SKM-1 (cell line): ENCODE measurements around the gene ZNF638.

Experiments used
- DNase-seq: peaks from one replicate; lab custom pipeline; 2025; ENCODE audit not compliant: unreplicated experiment; lab: John Stamatoyannopoulos, UW

The ZNF638 gene

DNA sequence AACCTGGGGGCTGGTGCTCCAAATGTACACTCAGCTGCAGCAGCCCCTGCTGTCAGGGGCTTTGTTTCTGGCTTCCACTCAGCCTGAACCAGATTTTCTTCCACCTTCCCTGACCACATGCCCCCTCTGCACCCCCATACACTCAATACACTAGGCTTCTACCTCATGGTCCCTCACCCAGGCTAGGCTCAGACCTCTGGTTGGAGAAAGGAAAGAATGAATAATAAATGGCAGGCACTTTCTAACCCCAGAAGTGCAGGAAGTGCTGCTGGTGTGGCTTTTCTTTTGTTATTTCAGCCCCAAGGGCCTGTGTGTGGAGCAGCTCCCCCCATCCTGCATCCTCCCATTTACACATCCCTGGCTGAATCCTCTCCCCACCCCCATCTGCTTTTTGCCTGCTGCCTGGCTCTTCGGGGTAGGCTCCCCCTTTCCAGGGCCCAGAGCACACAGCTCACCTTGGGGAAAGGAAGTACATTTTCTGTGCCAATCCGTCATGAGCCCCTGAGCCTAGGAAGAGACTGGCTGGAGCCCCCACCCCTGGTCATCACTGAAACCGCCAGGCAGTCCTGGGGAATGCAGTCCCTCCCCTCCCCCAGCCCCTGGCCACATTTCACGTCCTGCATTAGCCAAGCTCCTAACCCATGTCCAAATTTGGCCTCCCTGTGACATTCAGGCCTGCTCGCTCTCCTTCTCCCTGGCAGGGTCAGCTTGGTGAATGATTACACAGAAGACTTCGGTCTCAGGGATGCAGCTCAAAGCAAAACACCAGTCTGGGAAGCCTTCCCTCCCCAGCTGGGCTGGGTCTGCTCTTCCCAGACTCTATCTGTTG, 124.4 kb downstream of the ZNF638 start:
- DNase-seq = peak; percentile 17

DNA sequence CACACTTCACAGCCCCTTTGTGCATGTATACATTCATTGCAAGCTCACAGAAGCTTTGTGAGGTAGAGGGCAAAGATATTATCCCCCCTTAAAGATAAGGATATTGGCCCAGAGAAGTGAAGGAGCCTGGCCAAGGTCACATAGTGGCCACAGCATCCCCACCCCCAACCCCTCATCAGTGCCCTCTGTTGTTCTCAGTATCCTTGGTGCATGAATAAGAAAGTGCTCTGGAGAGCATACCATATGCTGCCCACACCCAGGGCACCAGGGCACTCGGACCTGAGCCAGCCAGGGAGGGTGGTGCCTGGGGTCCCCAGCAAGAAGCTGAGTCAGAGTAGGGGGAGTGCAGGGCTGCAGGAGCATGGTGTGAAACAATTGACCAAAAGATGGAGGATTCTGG, 125.0 kb downstream of the ZNF638 start:
- no peak for DNase-seq

DNA sequence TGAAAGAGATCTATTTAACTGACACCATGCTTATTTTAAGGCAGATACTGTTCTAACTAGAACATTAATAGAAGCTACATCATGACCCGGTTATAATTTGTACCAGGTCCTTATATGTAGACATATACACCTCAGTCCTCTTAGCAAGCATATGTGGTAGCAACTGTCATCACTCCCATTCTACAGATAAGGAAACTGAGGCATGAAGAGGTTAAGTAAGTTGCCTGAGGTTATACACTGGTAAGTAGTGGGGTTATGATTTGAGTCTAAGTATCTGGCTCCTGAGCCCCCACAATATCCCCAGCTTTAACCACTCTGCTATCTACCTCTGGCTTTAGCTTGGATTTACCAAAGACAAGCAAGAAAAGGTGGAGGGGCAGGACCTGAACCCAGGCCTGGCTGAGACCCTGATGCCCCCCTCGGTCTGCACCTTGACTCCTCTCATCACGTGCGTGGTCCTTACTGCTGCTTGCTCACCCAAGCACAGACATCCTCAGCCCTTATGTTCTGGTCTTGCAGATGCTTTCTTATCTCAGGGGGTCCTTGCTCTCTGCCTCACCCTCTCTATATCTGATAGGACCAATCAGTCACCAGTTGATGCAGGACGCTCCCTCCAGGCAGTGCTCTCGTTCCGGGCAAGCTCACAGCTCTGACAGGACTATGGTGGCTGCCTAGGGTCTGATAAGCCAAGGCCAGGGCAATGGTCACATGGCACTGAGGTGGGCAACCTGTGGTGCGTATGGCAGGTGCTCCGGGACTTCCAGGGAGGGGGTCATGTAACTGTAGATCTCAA, 125.7 kb downstream of the ZNF638 start:
- DNase-seq = no peak

DNA sequence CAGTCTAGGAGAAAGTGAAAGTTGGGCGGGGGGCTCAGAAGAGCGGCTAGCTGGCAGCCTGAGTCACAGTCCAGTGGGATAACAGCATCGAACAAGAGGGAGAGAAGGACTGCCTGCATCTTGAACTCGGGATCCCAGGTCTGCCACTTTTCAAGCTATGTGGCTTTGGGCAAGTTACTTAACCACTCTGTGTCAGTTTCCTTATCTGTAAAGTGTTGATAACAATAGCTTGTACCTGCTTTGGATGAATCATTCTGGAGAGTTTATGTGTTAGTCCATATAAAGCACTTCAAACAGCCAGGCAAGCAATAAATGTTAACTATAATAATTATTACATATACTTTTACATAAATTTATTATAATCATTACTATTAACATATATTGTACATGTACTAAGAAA, 126.3 kb downstream of the ZNF638 start:
- DNase-seq = no peak

DNA sequence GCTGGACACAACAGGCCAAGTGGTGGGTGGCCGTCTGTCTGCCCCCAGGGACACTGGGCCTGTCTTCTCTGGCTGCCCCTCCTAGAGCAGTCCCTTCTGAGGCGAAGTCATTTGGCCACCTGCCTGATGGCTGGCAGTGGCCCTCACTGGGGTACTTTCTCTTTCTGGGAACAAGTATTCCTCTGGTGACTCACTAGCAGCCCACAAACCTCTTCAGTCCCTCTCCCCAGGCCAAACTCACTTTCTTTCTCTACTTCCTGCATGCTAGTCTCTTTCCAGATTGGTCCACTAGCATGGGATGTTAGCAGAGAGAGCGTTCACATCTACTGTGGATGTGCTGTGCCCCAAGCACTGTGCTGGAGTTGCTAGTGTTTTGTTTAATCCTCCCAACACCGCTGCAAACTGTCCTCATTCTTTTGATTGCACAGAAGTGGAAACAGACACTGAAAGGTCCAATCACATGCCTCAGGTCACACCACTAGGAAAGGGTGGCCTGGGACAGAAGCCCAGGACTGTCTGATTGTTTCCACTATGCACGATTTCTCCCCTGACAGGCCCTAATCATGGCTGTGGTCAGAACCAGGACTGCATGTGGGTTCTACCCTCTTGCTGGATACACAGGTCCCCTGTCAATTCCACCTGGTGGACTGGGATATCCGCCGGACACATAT, 127.0 kb downstream of the ZNF638 start:
- no peak for DNase-seq

DNA sequence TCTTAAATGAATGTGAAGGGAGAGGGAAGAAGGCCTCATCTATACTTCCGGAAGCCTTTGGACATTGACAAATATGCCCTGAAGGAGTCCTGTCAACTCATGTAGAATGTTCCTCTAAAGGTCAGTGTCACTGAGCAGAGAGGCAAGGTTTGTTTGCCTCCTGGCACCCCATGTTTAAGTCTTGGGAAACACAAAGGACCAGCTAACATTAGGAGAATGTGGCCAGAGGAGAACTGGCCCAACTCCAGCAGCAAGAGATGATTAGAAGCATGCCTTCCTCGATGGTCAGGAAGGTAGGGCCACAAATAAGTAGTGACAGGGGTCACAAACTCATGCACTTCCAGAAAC, 127.5 kb downstream of the ZNF638 start:
- DNase-seq = no peak

DNA sequence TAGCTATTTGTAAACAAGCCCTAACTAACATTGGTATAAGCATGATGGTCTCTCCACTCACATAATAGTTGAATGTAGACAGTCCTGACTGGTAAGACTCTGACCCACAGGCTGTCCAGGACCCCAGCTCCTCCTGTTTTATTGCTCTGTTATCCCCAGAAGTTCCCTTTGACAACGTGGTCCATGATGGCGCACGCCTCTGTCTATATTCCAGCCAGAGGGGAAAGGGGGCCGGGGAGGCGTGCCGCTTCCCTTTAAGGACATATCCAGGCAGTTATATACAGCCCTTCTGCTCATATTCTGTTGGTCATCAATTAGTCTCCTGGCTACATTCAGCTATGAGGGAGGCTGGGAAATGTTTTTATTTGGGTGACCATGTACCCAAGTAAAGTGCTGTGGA, 128.5 kb downstream of the ZNF638 start:
- no peak for DNase-seq

DNA sequence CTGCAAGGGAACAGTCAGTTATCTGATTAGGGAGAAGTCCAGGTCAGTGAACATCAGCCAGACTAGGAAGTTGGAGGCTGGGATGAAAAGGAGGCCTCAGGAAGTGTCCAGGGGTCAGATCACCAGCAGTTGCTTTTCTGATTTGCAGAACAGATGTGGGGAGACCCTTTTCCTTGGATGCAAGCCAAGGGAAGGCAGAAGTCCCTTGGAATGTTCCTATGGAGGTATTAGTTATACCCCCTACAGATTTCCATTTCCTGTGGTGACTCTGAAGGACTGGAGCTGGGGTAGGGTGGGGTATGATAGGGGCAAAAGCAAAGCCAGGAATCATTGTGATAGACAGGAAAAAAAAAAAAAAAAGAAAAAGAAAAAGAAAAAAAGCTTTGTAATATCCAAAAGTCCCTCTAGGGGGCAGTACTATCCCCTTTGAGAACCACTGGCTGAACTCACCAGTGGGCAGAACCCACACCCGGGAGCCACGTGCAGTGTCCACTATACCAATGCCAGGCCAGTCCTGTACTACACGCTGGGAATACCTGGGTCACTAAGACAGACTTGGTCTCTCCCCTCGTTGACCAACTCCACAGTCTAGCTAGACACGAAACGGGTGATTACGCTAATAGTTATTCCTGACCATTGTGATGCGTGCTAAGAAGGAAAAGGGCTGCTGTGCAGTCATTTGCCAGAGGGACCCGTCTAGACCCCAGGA, 129.2 kb downstream of the ZNF638 start:
- peak; percentile 12 for DNase-seq

DNA sequence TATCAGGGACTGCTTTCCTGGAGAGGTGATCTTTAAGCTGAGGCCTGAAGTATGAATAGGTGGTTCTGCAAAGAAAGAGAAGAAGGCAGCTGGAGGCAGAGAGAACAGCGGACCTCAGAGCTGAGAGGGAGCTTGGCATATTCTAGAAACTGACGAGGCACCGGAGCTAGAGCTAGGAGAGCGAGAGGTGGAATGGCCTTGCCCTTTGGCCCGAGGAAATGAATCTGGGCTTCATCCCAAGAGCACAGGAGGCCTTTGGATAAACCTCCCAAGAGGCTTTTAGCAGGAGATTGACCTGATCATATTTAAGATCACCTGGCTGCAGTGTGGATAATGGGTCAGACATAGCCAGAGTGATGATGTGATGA, 129.7 kb downstream of the ZNF638 start:
- no peak for DNase-seq

DNA sequence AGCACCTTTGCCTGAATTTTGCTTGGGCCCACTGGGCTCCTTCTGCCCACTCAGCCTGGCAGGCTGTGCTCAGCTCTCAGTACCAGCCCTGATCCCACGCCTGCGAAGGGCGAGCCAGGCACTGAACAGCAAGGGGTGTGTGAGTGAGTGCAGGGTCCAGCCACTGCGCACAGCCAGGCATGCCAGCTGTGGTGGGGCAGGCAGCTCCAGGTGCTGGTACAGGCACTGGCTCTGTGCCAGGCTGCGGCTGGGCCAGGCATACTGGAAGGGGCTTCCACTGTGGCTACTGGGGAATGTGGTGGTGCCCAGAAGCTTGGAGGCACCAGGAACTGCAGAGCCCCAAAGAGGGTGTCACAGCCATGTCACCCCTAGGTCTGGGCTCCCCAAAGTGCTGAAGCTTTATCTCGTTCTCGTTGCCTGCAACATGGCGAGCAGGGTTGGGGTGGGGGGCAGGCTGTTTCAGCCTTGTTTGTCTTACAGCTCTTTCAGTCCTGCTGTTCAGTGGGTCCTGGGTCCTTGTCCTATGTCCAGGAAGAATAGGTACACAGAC, 130.5 kb downstream of the ZNF638 start:
- DNase-seq = no peak

DNA sequence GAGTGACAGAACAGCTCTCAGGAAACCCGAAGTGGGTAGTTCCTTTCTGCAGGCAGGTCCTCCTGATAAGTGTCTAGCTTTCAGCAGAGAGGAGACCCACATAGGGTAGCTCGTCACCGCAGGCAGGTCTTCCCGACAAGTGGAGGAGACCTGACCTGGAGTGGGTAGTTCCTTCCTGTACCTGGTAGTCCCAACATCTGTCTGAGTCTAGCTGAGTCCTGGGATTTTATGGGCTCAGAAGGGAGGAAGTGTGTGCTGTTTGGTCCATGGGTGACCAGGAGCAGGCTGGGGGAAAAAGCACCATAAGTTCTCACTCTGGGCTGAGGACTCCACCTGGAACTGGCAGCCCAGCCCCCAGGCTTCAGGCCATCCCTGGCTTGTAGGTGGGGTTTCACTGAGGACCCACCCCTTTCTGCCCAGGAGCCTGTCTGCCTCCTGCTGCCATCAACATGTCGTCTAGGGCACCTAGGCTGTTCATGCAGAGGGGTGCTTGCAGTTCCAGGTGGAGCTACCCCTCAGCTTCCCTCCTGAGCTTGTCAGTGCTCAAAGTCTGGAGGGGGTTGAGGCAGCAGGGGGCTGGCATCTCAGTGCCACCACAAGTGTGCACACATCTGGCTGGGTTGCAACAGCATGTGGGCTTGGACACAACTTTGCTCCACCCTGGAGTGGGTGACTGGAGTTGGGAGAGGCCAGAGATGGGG, 131.2 kb downstream of the ZNF638 start:
- DNase-seq = no peak

DNA sequence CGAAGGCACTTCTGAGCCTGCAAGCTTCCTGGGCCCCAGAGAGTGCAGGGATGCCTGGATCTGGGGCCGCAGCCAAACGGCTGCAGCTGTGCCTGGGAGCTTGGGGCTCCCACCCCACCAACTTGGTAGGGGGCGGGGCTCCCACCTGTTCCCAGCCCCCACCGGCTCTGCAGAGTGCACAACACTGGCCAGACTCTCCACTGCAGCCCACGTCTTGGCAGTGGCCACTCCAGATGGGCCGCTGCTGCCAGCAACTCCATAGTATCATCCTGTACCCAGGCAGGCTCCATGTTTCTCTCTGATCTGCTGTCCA, 131.7 kb downstream of the ZNF638 start:
- no peak for DNase-seq

DNA sequence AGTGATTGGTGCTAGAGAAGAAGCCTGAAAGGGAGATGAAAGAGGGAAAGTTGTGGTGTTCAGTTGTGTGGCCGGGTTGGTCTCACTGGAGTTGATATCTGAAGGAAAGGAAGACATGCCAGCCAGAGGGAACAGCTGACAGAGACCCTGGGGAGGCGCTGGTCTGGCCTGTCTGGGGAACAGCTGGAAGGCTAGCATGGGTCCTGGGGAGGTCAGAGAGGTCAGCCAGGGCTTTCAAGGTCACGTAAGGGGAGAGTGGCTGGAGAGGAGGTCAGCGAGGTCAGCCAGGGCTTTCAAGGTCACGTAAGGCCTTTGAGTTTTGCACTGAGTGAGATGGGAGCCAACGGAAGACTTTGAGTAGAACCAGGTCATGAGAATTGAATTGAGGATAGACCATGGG, 132.8 kb downstream of the ZNF638 start:
- no peak for DNase-seq

DNA sequence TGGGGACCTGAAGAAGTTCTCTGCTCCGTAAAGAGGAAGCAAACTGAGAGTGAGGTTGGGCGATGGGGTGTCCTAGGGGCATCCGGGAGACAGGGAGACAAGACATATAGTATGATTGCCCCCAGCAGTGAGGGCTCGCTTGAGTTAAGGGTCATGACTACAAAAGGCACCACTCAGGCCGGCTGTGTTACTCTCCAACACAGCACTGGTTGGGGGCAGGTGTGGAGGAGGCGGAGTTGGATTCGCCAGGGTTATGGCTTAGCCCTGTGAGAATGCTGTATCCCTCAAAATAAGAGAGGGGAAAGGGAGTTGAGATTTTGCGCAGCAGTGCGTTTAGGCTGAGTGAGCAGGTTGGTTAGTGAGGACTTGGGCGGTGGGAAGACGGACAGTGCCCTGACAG, 133.8 kb downstream of the ZNF638 start:
- no peak for DNase-seq

DNA sequence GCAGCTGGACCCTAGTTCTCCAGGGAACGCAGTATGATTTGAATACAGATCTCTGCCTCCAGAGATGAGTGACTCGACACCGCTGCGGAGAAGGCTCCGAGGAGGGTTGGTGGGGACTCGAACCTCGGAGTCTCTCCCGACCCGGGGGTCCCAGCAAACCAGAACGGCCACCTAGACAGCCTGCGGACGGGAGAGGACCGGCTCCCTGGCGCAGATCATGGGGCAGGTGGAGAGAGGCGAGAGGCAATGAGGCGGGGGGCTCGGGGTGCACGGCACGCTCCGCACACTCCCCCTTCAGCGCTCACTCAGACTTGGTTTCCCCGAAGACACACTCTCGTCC, 134.3 kb downstream of the ZNF638 start:
- DNase-seq = no peak

DNA sequence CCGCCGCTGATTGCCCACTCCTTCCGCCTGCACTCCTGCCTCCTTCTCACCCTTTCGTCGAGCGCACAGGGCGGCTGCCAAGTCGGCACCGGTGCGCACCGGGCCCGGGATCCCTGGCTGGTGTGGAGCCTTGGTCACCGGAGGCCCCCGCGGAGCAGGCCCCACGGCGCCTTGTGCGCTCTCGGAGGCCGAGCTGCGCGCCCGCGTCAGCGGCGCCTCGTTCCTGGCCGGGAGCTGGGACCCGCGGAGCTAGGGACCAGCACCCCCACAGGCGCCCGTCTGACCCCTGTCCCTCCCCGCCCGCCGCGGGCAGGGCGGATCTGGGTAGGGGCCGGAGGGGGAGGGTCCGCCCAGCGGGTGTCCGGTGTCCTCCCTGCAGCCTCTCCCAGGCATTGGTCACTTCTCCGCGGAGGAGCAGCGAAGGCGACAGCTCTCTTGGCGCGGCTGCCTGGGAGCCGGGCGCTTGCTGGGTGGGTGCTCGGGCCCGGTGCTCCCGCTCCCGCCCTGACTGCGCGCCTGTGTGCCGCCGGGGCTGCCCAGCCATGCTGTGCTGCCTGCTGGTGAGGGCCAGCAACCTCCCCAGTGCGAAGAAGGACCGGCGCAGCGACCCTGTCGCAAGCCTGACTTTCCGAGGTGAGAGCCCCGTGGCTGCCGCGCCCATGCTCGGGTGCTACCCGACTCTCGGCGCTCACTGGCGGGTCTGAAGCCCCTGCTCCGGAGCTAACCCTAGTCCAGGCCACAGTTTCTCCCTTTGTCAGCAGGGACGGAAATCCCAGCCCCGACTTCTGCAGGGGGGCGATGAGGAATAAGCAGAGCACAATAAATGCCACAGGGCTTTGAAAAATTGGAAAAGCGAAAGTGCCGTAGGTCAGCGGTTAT, 135.0 kb downstream of the ZNF638 start:
- DNase-seq = no peak

DNA sequence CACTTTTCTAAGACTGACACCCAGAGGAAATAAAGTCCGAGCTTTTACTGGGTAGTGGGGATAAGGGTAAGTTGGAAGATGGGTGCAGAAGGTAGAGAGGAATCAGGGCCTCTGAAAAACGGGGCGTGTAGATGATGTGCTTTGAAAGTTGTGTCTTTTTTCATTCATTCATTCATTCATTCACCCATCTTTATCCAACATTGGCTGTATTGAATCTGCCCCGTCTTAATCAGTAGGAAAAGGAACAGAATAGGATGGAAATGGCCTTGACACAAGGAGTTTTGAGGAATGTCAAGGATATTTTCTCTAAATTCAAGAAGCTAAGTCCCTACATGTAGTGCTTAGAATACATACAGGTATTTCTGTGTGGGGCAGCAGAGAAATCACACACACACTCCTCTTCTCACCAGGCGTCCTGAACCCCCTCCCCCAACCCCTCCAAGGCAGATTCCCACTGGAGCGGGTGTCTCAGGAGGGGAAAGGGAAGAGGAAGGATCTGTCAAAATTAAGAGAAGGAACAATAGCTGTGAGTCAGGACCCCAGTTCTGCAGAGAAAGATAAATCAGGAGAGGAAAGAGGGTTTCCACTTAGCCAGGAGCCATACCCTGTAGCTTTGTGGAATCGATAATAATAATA, 135.7 kb downstream of the ZNF638 start:
- DNase-seq = no peak

DNA sequence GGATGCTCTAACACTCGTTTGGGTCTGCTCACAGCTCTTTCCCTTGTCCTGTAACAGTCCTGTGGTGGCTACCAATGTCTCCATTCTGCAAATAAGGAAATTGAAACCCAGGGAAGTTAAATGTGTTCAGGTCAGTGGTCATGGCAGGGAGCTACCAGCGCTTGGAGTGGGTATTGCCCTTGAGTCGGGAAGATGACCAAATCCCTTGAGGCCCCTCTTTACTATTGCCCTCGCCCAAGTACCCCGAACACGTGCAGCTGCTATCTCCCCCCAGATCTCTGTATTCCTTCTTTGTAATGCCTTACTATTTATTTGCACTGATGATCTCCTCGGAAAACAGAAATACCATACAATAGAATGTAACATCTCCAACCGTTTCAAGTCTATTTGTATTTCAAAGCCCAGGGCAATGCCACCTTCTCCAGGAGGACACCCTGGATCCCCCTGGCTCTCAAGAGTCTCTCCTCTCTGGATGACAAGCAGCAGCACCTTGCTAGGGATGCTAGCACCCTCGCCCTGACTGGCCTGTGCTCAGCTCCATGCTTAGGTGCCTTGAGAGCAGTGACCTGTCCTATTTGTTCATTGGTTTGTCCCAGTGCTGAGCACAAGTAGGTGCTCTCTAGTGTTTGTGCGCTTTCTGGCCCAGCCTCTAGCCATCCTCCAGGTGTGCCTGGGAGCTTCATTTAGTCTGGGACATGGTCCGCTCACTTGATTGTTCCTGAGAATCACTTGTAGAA, 136.9 kb downstream of the ZNF638 start:
- no peak for DNase-seq
